Loucy (cell line): ENCODE measurements around the gene ATPAF2.

ENCODE experiments used
- CTCF ChIP-seq: fragments of 200-600 bp; sonication (generic); conservative IDR thresholded peaks from 2 replicates; pipeline ENCODE4 v1.5.1; 2014; ENCODE audit warnings: mild to moderate bottlenecking, antibody characterized with exemption, low read length
- EZH2phosphoT487 ChIP-seq: fragments of 200-600 bp; IDR thresholded peaks from 2 replicates; pipeline ENCODE4 v1.6.1; 2018; ENCODE audit warnings: antibody characterized with exemption, mild to moderate bottlenecking, moderate library complexity, borderline replicate concordance

GRCh38 chr17:18069101-18069500, 30.1 kb upstream of the ATPAF2 start:
- no peak for TF ChIP-seq CTCF
- TF ChIP-seq EZH2phosphoT487: no peak
